ENCODE results near the gene SNRPE.
"Not testable (repeated sequence)": the region's sequence is repeated elsewhere in the genome, so short reads cannot be mapped to it uniquely, and the experiment has no call there.

The SNRPE gene

GRCh38 chr1:203840208-203840808, 21.1 kb upstream of the SNRPE start:
- Histone ChIP-seq H3K4me1 (ENCODE audit: control insufficient read depth, insufficient read depth, low read length) (no peaks in the 10 kb centered on the region), H3K36me3 (ENCODE audit: control insufficient read depth, insufficient read depth, low read length) (peaks cover 71% of the 10 kb centered on the region), H3K27ac (ENCODE audit: insufficient read depth, low read depth, low read length, poor library complexity, severe bottlenecking) (no peak overlapping the region), H3K27me3 (ENCODE audit: control insufficient read depth, insufficient read depth, low read length, poor library complexity, severe bottlenecking) (no peaks in the 10 kb centered on the region), H3K9me3 (ENCODE audit: control insufficient read depth, low read length) (no peaks in the 10 kb centered on the region), H3K4me3 (ENCODE audit: insufficient read depth, low read depth, low read length) (no peak overlapping the region)
- 95 to 96% methylated on average over 4 of the region's 4 CpGs for WGBS, 2 experiments

- no peaks in the 10 kb centered on the region for H3K4me1 ChIP-seq (ENCODE audit: control insufficient read depth, insufficient read depth, low read length)
- H3K9me3 ChIP-seq (ENCODE audit: control insufficient read depth, low read length), result no peaks in the 10 kb centered on the region
- H3K36me3 ChIP-seq (ENCODE audit: control insufficient read depth, insufficient read depth, low read length), result peaks cover 67% of the 10 kb centered on the region
- no CpG with 5 or more reads among the region's 2 CpGs for WGBS, 2 experiments
- no peaks in the 10 kb centered on the region for H3K27me3 ChIP-seq (ENCODE audit: control insufficient read depth, insufficient read depth, low read length, poor library complexity, severe bottlenecking)
- no peak overlapping the region for H3K27ac ChIP-seq (ENCODE audit: insufficient read depth, low read depth, low read length, poor library complexity, severe bottlenecking)
- no peak overlapping the region for H3K4me3 ChIP-seq (ENCODE audit: insufficient read depth, low read depth, low read length)
Observed at GRCh38 chr1:203842559-203842876, 18.9 kb upstream of the SNRPE start.

GRCh38 chr1:203843435-203843834, 18.0 kb upstream of the SNRPE start:
- peaks cover 65% of the 10 kb centered on the region for H3K36me3 ChIP-seq (ENCODE audit: control insufficient read depth, insufficient read depth, low read length)
- no peak overlapping the region for H3K27ac ChIP-seq (ENCODE audit: insufficient read depth, low read depth, low read length, poor library complexity, severe bottlenecking)
- no peaks in the 10 kb centered on the region for H3K9me3 ChIP-seq (ENCODE audit: control insufficient read depth, low read length)
- no peak overlapping the region for H3K4me3 ChIP-seq (ENCODE audit: insufficient read depth, low read depth, low read length)
- no peaks in the 10 kb centered on the region for H3K27me3 ChIP-seq (ENCODE audit: control insufficient read depth, insufficient read depth, low read length, poor library complexity, severe bottlenecking)
- 86 to 100% methylated on average over 1 of the region's 1 CpG for WGBS, 2 experiments
- no peaks in the 10 kb centered on the region for H3K4me1 ChIP-seq (ENCODE audit: control insufficient read depth, insufficient read depth, low read length)

GRCh38 chr1:203853112-203853511, 8.3 kb upstream of the SNRPE start:
- H3K36me3 ChIP-seq (ENCODE audit: control insufficient read depth, insufficient read depth, low read length), result peaks cover 42% of the 10 kb centered on the region
- H3K9me3 ChIP-seq (ENCODE audit: control insufficient read depth, low read length); H3K27ac ChIP-seq (ENCODE audit: insufficient read depth, low read depth, low read length, poor library complexity, severe bottlenecking); H3K4me1 ChIP-seq (ENCODE audit: control insufficient read depth, insufficient read depth, low read length); H3K4me3 ChIP-seq (ENCODE audit: insufficient read depth, low read depth, low read length); H3K27me3 ChIP-seq (ENCODE audit: control insufficient read depth, insufficient read depth, low read length, poor library complexity, severe bottlenecking): not testable (repeated sequence)

GRCh38 chr1:203858055-203858454, 3.3 kb upstream of the SNRPE start:
- no peak overlapping the region for H3K27ac ChIP-seq (ENCODE audit: insufficient read depth, low read depth, low read length, poor library complexity, severe bottlenecking)
- no peaks in the 10 kb centered on the region for H3K27me3 ChIP-seq (ENCODE audit: control insufficient read depth, insufficient read depth, low read length, poor library complexity, severe bottlenecking)
- no peaks in the 10 kb centered on the region for H3K9me3 ChIP-seq (ENCODE audit: control insufficient read depth, low read length)
- H3K36me3 ChIP-seq (ENCODE audit: control insufficient read depth, insufficient read depth, low read length), result peaks cover 4% of the 10 kb centered on the region
- peaks cover 2% of the 10 kb centered on the region for H3K4me1 ChIP-seq (ENCODE audit: control insufficient read depth, insufficient read depth, low read length)
- WGBS, 2 experiments, result 71 to 83% methylated on average over 2 of the region's 2 CpGs
- no peak overlapping the region for H3K4me3 ChIP-seq (ENCODE audit: insufficient read depth, low read depth, low read length)

- Histone ChIP-seq H3K27me3 (ENCODE audit: control insufficient read depth, insufficient read depth, low read length, poor library complexity, severe bottlenecking) (no peaks in the 10 kb centered on the region), H3K9me3 (ENCODE audit: control insufficient read depth, low read length) (no peaks in the 10 kb centered on the region), H3K27ac (ENCODE audit: insufficient read depth, low read depth, low read length, poor library complexity, severe bottlenecking) (no peak overlapping the region), H3K4me3 (ENCODE audit: insufficient read depth, low read depth, low read length) (no peak overlapping the region), H3K4me1 (ENCODE audit: control insufficient read depth, insufficient read depth, low read length) (peaks cover 5% of the 10 kb centered on the region), H3K36me3 (ENCODE audit: control insufficient read depth, insufficient read depth, low read length) (peaks cover 10% of the 10 kb centered on the region)
- 89 to 90% methylated on average over 4 of the region's 4 CpGs for WGBS, 2 experiments
Observed at GRCh38 chr1:203858975-203859374, 2.4 kb upstream of the SNRPE start.

GRCh38 chr1:203860396-203861025, 888 bp upstream of the SNRPE start:
- H3K27ac ChIP-seq (ENCODE audit: insufficient read depth, low read depth, low read length, poor library complexity, severe bottlenecking), result no peak overlapping the region
- H3K4me1 ChIP-seq (ENCODE audit: control insufficient read depth, insufficient read depth, low read length), result peaks cover 5% of the 10 kb centered on the region
- no peaks in the 10 kb centered on the region for H3K9me3 ChIP-seq (ENCODE audit: control insufficient read depth, low read length)
- no peak overlapping the region for H3K4me3 ChIP-seq (ENCODE audit: insufficient read depth, low read depth, low read length)
- no peaks in the 10 kb centered on the region for H3K27me3 ChIP-seq (ENCODE audit: control insufficient read depth, insufficient read depth, low read length, poor library complexity, severe bottlenecking)
- peaks cover 19% of the 10 kb centered on the region for H3K36me3 ChIP-seq (ENCODE audit: control insufficient read depth, insufficient read depth, low read length)
- WGBS, 2 experiments, result 90% methylated on average over 15 of the region's 15 CpGs

- Histone ChIP-seq H3K27ac (ENCODE audit: insufficient read depth, low read depth, low read length, poor library complexity, severe bottlenecking) (no peak overlapping the region), H3K27me3 (ENCODE audit: control insufficient read depth, insufficient read depth, low read length, poor library complexity, severe bottlenecking) (no peaks in the 10 kb centered on the region), H3K36me3 (ENCODE audit: control insufficient read depth, insufficient read depth, low read length) (peaks cover 31% of the 10 kb centered on the region), H3K4me1 (ENCODE audit: control insufficient read depth, insufficient read depth, low read length) (peaks cover 14% of the 10 kb centered on the region), H3K9me3 (ENCODE audit: control insufficient read depth, low read length) (no peaks in the 10 kb centered on the region), H3K4me3 (ENCODE audit: insufficient read depth, low read depth, low read length) (no peak overlapping the region)
- 83 to 85% methylated on average over 5 of the region's 5 CpGs for WGBS, 2 experiments
Observed at GRCh38 chr1:203867802-203868201, 6.4 kb downstream of the SNRPE start.

GRCh38 chr1:203870245-203870644, 8.8 kb downstream of the SNRPE start:
- H3K27ac ChIP-seq (ENCODE audit: insufficient read depth, low read depth, low read length, poor library complexity, severe bottlenecking), result no peak overlapping the region
- WGBS, 2 experiments, result 91 to 100% methylated on average over 1 of the region's 1 CpG
- H3K27me3 ChIP-seq (ENCODE audit: control insufficient read depth, insufficient read depth, low read length, poor library complexity, severe bottlenecking), result no peaks in the 10 kb centered on the region
- peaks cover 14% of the 10 kb centered on the region for H3K36me3 ChIP-seq (ENCODE audit: control insufficient read depth, insufficient read depth, low read length)
- no peaks in the 10 kb centered on the region for H3K9me3 ChIP-seq (ENCODE audit: control insufficient read depth, low read length)
- no peak overlapping the region for H3K4me3 ChIP-seq (ENCODE audit: insufficient read depth, low read depth, low read length)
- H3K4me1 ChIP-seq (ENCODE audit: control insufficient read depth, insufficient read depth, low read length), result peaks cover 10% of the 10 kb centered on the region

- H3K4me1 ChIP-seq (ENCODE audit: control insufficient read depth, insufficient read depth, low read length), result peaks cover 10% of the 10 kb centered on the region
- peaks cover 6% of the 10 kb centered on the region for H3K36me3 ChIP-seq (ENCODE audit: control insufficient read depth, insufficient read depth, low read length)
- H3K27ac ChIP-seq (ENCODE audit: insufficient read depth, low read depth, low read length, poor library complexity, severe bottlenecking), result peak overlapping the region; percentile 2
- no peaks in the 10 kb centered on the region for H3K27me3 ChIP-seq (ENCODE audit: control insufficient read depth, insufficient read depth, low read length, poor library complexity, severe bottlenecking)
- H3K9me3 ChIP-seq (ENCODE audit: control insufficient read depth, low read length), result no peaks in the 10 kb centered on the region
- no peak overlapping the region for H3K4me3 ChIP-seq (ENCODE audit: insufficient read depth, low read depth, low read length)
- WGBS, 2 experiments, result 43 to 53% methylated on average over 3 of the region's 3 CpGs
Observed at GRCh38 chr1:203871114-203871880, 9.9 kb downstream of the SNRPE start.

Measured in ectodermal cell (in vitro differentiated cells).